KMS-11 (cell line): Measurements from ENCODE around the gene CAST.

Experiments used
- H2AFZ ChIP-seq: fragments of 200-600 bp; sonication (generic); 2 replicates; pipeline ENCODE4 v1.6.1; 2016; ENCODE audit warnings: antibody characterized with exemption, mixed run types, low read depth
- H3K27ac ChIP-seq: fragments of 200-600 bp; sonication (generic); 2 replicates; pipeline ENCODE4 v1.6.1; 2016; ENCODE audit warnings: mild to moderate bottlenecking, mixed run types
- H3K27me3 ChIP-seq: fragments of 200-600 bp; sonication (generic); 2 replicates; pipeline ENCODE4 v1.6.1; 2017; ENCODE audit warnings: mild to moderate bottlenecking, low read depth, mixed run types, moderate library complexity; ENCODE audit not compliant: insufficient read depth
- H3K36me3 ChIP-seq: fragments of 200-600 bp; sonication (generic); 2 replicates; pipeline ENCODE4 v1.6.1; 2017; ENCODE audit warnings: mild to moderate bottlenecking, mixed run types; ENCODE audit not compliant: insufficient read depth
- H3K4me1 ChIP-seq: fragments of 200-600 bp; sonication (generic); 2 replicates; pipeline ENCODE4 v1.6.1; 2016; ENCODE audit warnings: mild to moderate bottlenecking, low read depth, mixed run types; ENCODE audit not compliant: poor library complexity, severe bottlenecking
- H3K4me2 ChIP-seq: fragments of 200-600 bp; sonication (generic); 2 replicates; pipeline ENCODE4 v1.7.0; 2016; ENCODE audit warnings: mild to moderate bottlenecking, mixed run types
- H3K4me3 ChIP-seq: fragments of 200-600 bp; sonication (generic); IDR thresholded peaks from 2 replicates; pipeline ENCODE4 v1.6.1; 2017; ENCODE audit warnings: low read depth, low read length, mixed read lengths; ENCODE audit not compliant: insufficient read depth
- H3K79me2 ChIP-seq: fragments of 200-600 bp; sonication (generic); 2 replicates; pipeline ENCODE4 v1.6.1; 2016; ENCODE audit warnings: low read depth, mixed run types; ENCODE audit not compliant: insufficient read depth
- H3K9ac ChIP-seq: fragments of 200-600 bp; sonication (generic); 2 replicates; pipeline ENCODE4 v1.6.1; 2016; ENCODE audit warnings: mild to moderate bottlenecking, mixed run types
- H4K20me1 ChIP-seq: fragments of 200-600 bp; sonication (generic); 2 replicates; pipeline ENCODE4 v1.6.1; 2016; ENCODE audit warnings: mild to moderate bottlenecking, mixed run types; ENCODE audit not compliant: insufficient read depth
- CTCF ChIP-seq: fragments of 200-600 bp; sonication (generic); conservative IDR thresholded peaks from 2 replicates; pipeline ENCODE4 v1.6.1; 2017; ENCODE audit warnings: low read depth, mild to moderate bottlenecking, antibody characterized with exemption, low read length, moderate library complexity, mixed read lengths

CAST gene

GRCh38 chr5:96808868-96809558 lies 146.8 kb downstream of the CAST start:
- Histone ChIP-seq H2AFZ (peak overlapping the region; percentile 72), H3K4me2 (peak overlapping the region; percentile 73), H3K36me3 (no peaks in the 10 kb centered on the region), H3K9ac (peak overlapping the region; percentile 92; the same call in 1 of the 2 replicates), H3K79me2 (peaks cover 22% of the 10 kb centered on the region; the same call in 1 of the 2 replicates), H4K20me1 (no peaks in the 10 kb centered on the region), H3K4me3 (no peak overlapping the region), H3K27me3 (no peaks in the 10 kb centered on the region), H3K4me1 (peaks cover 24% of the 10 kb centered on the region), H3K27ac (peak overlapping the region; percentile 88; the same call in 1 of the 2 replicates)
- no peak for TF ChIP-seq CTCF

- H3K27me3 ChIP-seq, result no peaks in the 10 kb centered on the region
- H3K4me2 ChIP-seq, result no peak overlapping the region
- H3K79me2 ChIP-seq, result peaks cover 21% of the 10 kb centered on the region; the same call in 1 of the 2 replicates
- H3K4me1 ChIP-seq, result peaks cover 33% of the 10 kb centered on the region
- no peak for TF ChIP-seq CTCF
- no peaks in the 10 kb centered on the region for H4K20me1 ChIP-seq
- no peak overlapping the region for H2AFZ ChIP-seq
- H3K27ac ChIP-seq, result no peak overlapping the region
- H3K4me3 ChIP-seq, result no peak overlapping the region
- H3K36me3 ChIP-seq, result no peaks in the 10 kb centered on the region
- no peak overlapping the region for H3K9ac ChIP-seq
Measured at GRCh38 chr5:96809921-96810320, 147.7 kb downstream of the CAST start.

GRCh38 chr5:96812851-96813250 lies 150.7 kb downstream of the CAST start:
- TF ChIP-seq CTCF, result no peak
- H3K4me2 ChIP-seq, result no peak overlapping the region
- peaks cover 47% of the 10 kb centered on the region for H3K4me1 ChIP-seq
- H3K9ac ChIP-seq, result no peak overlapping the region
- no peaks in the 10 kb centered on the region for H4K20me1 ChIP-seq
- H3K4me3 ChIP-seq, result no peak overlapping the region
- no peak overlapping the region for H3K27ac ChIP-seq
- H2AFZ ChIP-seq, result no peak overlapping the region
- H3K27me3 ChIP-seq, result no peaks in the 10 kb centered on the region
- H3K36me3 ChIP-seq, result no peaks in the 10 kb centered on the region
- no peaks in the 10 kb centered on the region for H3K79me2 ChIP-seq

GRCh38 chr5:96814041-96814440 lies 151.9 kb downstream of the CAST start:
- Histone ChIP-seq H3K27ac (no peak overlapping the region), H3K4me3 (no peak overlapping the region), H3K4me1 (peaks cover 47% of the 10 kb centered on the region), H3K79me2 (no peaks in the 10 kb centered on the region), H4K20me1 (no peaks in the 10 kb centered on the region), H3K4me2 (peak overlapping the region; percentile 70), H2AFZ (no peak overlapping the region), H3K27me3 (no peaks in the 10 kb centered on the region), H3K36me3 (no peaks in the 10 kb centered on the region), H3K9ac (no peak overlapping the region)
- no peak for TF ChIP-seq CTCF
